Mononuclear cell (primary cell): Measurements from ENCODE around the gene PARP2. TPM values are rescaled to one million over a fixed set of nuclear protein-coding genes. Genes with fewer than 3 reads are reported as not detected.

Source experiments
- H3K27me3 ChIP-seq: 2 replicates; pipeline ENCODE4 v1.6.0; 2011; ENCODE audit warnings: low read length, control low read depth; ENCODE audit not compliant: insufficient read depth
- H3K4me1 ChIP-seq: 2 replicates; pipeline ENCODE4 v1.5.1; 2011; ENCODE audit warnings: mild to moderate bottlenecking, low read length, control low read depth; ENCODE audit not compliant: insufficient read depth
- H3K4me3 ChIP-seq: 2 replicates; pipeline ENCODE4 v1.5.1; 2011; ENCODE audit warnings: mild to moderate bottlenecking, low read length, moderate library complexity
- H3K9me3 ChIP-seq: 2 replicates; pipeline ENCODE4 v1.5.1; 2011; ENCODE audit warnings: low read depth, mild to moderate bottlenecking, control low read depth, low read length
- total RNA-seq: library from RNA; depleted of rRNA; stranded (reverse); fragments of >200 nt; gene quantifications from one replicate; pipeline ENCODE4 v1.2.3, GENCODE V29; 2012

Gene PARP2
- total RNA-seq, 1 donor: 6.0 TPM

DNA sequence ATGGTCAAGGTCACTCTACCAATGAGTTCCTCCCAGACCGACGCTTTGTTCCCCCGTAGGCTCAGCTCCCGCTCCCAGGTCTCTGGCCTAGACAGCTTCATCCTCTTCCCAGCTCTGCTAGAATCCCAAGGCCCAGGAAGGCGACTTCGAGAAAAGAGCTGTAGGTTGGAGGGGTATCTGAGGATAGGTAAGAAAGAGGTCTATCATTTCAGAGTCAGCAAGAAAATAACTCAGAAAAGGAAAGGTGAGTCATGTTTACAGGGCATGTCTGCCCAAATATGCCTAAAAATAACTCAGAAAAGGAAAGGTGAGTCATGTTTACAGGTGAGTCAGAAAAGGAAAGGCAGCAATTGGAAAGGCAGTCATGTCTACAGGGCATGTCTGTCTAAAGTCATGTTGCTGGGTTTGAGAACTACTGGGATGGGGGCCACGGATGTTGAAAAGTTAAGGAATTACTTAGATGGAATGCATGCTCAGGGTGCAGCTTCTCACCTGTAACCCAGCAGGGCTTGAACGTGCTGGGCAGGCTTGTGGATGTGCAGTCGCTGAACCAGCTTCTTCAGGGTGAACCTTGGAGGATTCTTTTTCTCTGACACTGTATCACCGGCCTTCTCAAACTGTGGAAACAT is 57.6 kb downstream of the PARP2 start:
- Histone ChIP-seq H3K4me1 (no peaks in the 10 kb centered on the region), H3K4me3 (no peak overlapping the region), H3K27me3 (no peaks in the 10 kb centered on the region), H3K9me3 (no peaks in the 10 kb centered on the region)

- H3K9me3 ChIP-seq: no peaks in the 10 kb centered on the region
- H3K4me1 ChIP-seq: no peaks in the 10 kb centered on the region
- no peak overlapping the region for H3K4me3 ChIP-seq
- H3K27me3 ChIP-seq: no peaks in the 10 kb centered on the region
Measured at GRCh38 chr14:20403521-20403920, 60.1 kb downstream of the PARP2 start.

Other genes starting within 250 kb of the PARP2 start
- gene OR4K17, start 232.9 kb upstream of the PARP2 start, total RNA-seq: not detected
- not detected for gene OR4N5, start 204.8 kb upstream of the PARP2 start, total RNA-seq
- under 0.01 TPM for gene OR11G2, start 152.7 kb upstream of the PARP2 start, total RNA-seq
- not detected for gene OR11H6, start 119.9 kb upstream of the PARP2 start, total RNA-seq
- not detected for gene OR11H7, start 114.7 kb upstream of the PARP2 start, total RNA-seq
- not detected for gene OR11H4, start 104.3 kb upstream of the PARP2 start, total RNA-seq
- 7.0 TPM for gene TTC5, start 37.7 kb upstream of the PARP2 start, total RNA-seq
- 39.7 TPM for gene CCNB1IP1, start 10.4 kb upstream of the PARP2 start, total RNA-seq
- gene TEP1, start 69.9 kb downstream of the PARP2 start, total RNA-seq: 17.3 TPM
- 0.10 TPM for gene KLHL33, start 92.5 kb downstream of the PARP2 start, total RNA-seq
- gene OSGEP, start 111.2 kb downstream of the PARP2 start, total RNA-seq: 22.4 TPM
- gene APEX1, start 111.6 kb downstream of the PARP2 start, total RNA-seq: 42.5 TPM
- 50.7 TPM for gene PIP4P1, start 117.8 kb downstream of the PARP2 start, total RNA-seq
- 144 TPM for gene PNP, start 125.8 kb downstream of the PARP2 start, total RNA-seq
- gene RNASE10, start 161.9 kb downstream of the PARP2 start, total RNA-seq: not detected
- gene RNASE9, start 217.4 kb downstream of the PARP2 start, total RNA-seq: not detected
- gene RNASE11, start 244.4 kb downstream of the PARP2 start, total RNA-seq: not detected
- gene RNASE12, start 247.7 kb downstream of the PARP2 start, total RNA-seq: not detected